SJCRH30 (cell line): ENCODE data around the gene RPAP2. TPM values are rescaled to one million over a fixed set of nuclear protein-coding genes. Genes with fewer than 3 reads are reported as not detected.
A peak's percentile ranks its signal among the peaks of the same experiment; 100 is the strongest.
"Not testable (repeated sequence)": the region's sequence is repeated elsewhere in the genome, so short reads cannot be mapped to it uniquely, and the experiment has no call there.

Source experiments
- DNase-seq, 2 experiments: peaks; one replicate each; pipeline ENCODE4 v3.0.0-alpha.2; 2015 to 2020
- H3K27ac ChIP-seq: fragments of 250-450 bp; sonication (Bioruptor Pico); 2 replicates; pipeline ENCODE4 v1.5.1; 2020; ENCODE audit warnings: mild to moderate bottlenecking, moderate library complexity
- H3K27me3 ChIP-seq: fragments of 250-450 bp; sonication (Bioruptor Pico); 2 replicates; pipeline ENCODE4 v1.5.1; 2020; ENCODE audit warnings: mild to moderate bottlenecking, moderate library complexity
- H3K36me3 ChIP-seq: fragments of 250-450 bp; sonication (Bioruptor Pico); 2 replicates; pipeline ENCODE4 v1.5.1; 2020; ENCODE audit warnings: mild to moderate bottlenecking, moderate library complexity
- H3K4me1 ChIP-seq: fragments of 250-450 bp; sonication (Bioruptor Pico); 2 replicates; pipeline ENCODE4 v1.5.1; 2020; ENCODE audit warnings: mild to moderate bottlenecking, moderate library complexity
- H3K4me3 ChIP-seq: fragments of 250-450 bp; sonication (Bioruptor Pico); 2 replicates; pipeline ENCODE4 v1.5.1; 2020; ENCODE audit warnings: mild to moderate bottlenecking, moderate library complexity
- H3K9me3 ChIP-seq: fragments of 250-450 bp; sonication (Bioruptor Pico); replicated peaks from 2 replicates; pipeline ENCODE4 v1.5.1; 2020; ENCODE audit warnings: mild to moderate bottlenecking, moderate library complexity
- total RNA-seq: library from RNA; depleted of rRNA; stranded (reverse); fragments of >200 nt; shearing (Covaris generic); gene quantifications from 2 replicates; pipeline ENCODE4 v1.2.3, GENCODE V29; 2014

Gene RPAP2
- total RNA-seq, 1 experiment from 2014 or later: 26.4 TPM

GRCh38 chr1:92377991-92378390 lies 79.1 kb downstream of the RPAP2 start:
- DNase-seq, H3K4me1 ChIP-seq, H3K4me3 ChIP-seq, H3K36me3 ChIP-seq, H3K27ac ChIP-seq, H3K9me3 ChIP-seq, H3K27me3 ChIP-seq: not testable (repeated sequence)

DNA sequence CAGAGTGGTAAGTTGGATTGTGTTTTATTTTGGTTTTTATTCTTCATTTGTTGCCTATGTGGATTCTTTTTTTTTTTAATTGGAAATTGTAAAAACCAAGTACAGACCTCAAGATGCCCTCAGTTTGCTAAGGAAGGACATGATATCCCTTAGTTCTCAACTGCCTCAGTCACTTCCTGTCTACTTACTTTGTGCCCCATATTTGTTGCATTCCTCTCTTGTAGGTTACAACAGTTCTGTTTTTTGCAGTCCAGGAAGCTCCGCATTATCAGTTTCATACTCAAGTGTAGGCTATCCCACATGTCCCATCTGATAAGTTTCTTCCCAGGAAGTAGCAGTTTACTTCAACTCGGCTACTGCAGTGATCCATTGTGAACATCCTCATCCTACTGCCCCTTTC lies 82.0 kb downstream of the RPAP2 start:
- H3K4me1 ChIP-seq: no peaks in the 10 kb centered on the region
- H3K9me3 ChIP-seq: no peaks in the 10 kb centered on the region; the same call in 1 of the 2 replicates
- H3K36me3 ChIP-seq: peaks cover 6% of the 10 kb centered on the region; the same call in 1 of the 2 replicates
- no peaks in the 10 kb centered on the region for H3K27me3 ChIP-seq
- H3K4me3 ChIP-seq: no peak overlapping the region
- no peak for DNase-seq
- no peak overlapping the region for H3K27ac ChIP-seq

- H3K4me1 ChIP-seq, H3K36me3 ChIP-seq, H3K27me3 ChIP-seq, DNase-seq, H3K4me3 ChIP-seq, H3K27ac ChIP-seq: not testable (repeated sequence)
- H3K9me3 ChIP-seq: peaks cover 16% of the 10 kb centered on the region
These were observed 95.1 kb downstream of the RPAP2 start for GRCh38 chr1:92393966-92394365.

- no peaks in the 10 kb centered on the region for H3K4me1 ChIP-seq
- no peaks in the 10 kb centered on the region for H3K36me3 ChIP-seq
- no peak overlapping the region for H3K27ac ChIP-seq
- no peaks in the 10 kb centered on the region; the same call in none of the 2 replicates for H3K9me3 ChIP-seq
- DNase-seq: no peak
- no peak overlapping the region for H3K4me3 ChIP-seq
- H3K27me3 ChIP-seq: no peaks in the 10 kb centered on the region
These were observed 99.7 kb downstream of the RPAP2 start for GRCh38 chr1:92398519-92398918.

DNA sequence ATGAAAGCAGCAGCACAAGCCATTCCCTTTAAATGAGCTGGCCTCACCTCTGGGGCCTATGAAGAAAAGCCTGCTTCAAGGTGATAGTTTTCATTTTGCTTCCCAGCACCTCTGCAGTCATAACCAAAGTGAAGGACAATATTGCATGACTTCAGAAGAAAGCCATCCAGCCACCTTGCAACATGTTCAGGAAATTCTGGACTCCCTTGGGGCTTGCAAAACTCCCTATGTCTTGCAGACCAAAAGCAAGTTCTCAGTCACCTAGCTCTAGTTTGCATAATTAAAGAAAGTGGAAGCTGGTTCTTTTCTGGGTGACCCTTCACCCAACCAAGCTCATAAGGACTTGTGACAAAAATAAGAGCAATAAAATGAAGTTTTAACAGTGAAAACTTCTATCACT lies 100.2 kb downstream of the RPAP2 start:
- H3K27me3 ChIP-seq: no peaks in the 10 kb centered on the region
- H3K9me3 ChIP-seq: no peaks in the 10 kb centered on the region; the same call in 1 of the 2 replicates
- H3K4me1 ChIP-seq: no peaks in the 10 kb centered on the region
- no peak overlapping the region for H3K4me3 ChIP-seq
- H3K36me3 ChIP-seq: no peaks in the 10 kb centered on the region
- no peak overlapping the region for H3K27ac ChIP-seq
- DNase-seq: no peak

DNA sequence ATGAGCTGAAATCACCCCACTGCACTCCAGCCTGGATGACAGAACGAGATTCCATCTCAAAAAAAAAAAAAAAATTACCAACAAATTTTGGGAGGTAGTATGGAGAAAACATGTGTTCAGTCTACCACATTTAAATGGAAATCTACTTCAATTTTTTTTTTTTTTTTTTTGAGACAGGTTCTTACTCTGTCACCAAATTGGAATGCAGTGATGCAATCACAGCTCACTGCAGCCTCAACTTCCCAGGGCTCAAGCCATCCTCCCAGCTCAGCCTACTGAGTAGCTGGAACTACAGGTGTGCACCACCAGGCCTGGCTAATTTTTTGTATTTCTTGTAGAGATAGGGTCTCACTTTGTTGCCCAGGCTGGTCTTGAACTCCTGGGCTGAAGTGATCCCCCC lies 105.8 kb downstream of the RPAP2 start:
- no peaks in the 10 kb centered on the region for H3K4me1 ChIP-seq
- DNase-seq: peak in 1 of 2 experiments; percentile 8
- no peak overlapping the region for H3K4me3 ChIP-seq
- H3K9me3 ChIP-seq: no peaks in the 10 kb centered on the region; the same call in 1 of the 2 replicates
- no peak overlapping the region for H3K27ac ChIP-seq
- no peaks in the 10 kb centered on the region for H3K36me3 ChIP-seq
- no peaks in the 10 kb centered on the region for H3K27me3 ChIP-seq

GRCh38 chr1:92408825-92409224 lies 110.0 kb downstream of the RPAP2 start:
- Histone ChIP-seq H3K4me3 (no peak overlapping the region), H3K9me3 (no peaks in the 10 kb centered on the region), H3K36me3 (no peaks in the 10 kb centered on the region), H3K27ac (no peak overlapping the region), H3K4me1 (no peaks in the 10 kb centered on the region), H3K27me3 (no peaks in the 10 kb centered on the region)
- peak in 1 of 2 experiments; percentile 16 for DNase-seq

- no peak for DNase-seq
- Histone ChIP-seq H3K27ac (no peak overlapping the region), H3K4me1 (no peaks in the 10 kb centered on the region), H3K36me3 (no peaks in the 10 kb centered on the region), H3K27me3 (no peaks in the 10 kb centered on the region), H3K9me3 (no peaks in the 10 kb centered on the region; the same call in 1 of the 2 replicates), H3K4me3 (no peak overlapping the region)
These were observed 111.2 kb downstream of the RPAP2 start for GRCh38 chr1:92409946-92410549.

DNA sequence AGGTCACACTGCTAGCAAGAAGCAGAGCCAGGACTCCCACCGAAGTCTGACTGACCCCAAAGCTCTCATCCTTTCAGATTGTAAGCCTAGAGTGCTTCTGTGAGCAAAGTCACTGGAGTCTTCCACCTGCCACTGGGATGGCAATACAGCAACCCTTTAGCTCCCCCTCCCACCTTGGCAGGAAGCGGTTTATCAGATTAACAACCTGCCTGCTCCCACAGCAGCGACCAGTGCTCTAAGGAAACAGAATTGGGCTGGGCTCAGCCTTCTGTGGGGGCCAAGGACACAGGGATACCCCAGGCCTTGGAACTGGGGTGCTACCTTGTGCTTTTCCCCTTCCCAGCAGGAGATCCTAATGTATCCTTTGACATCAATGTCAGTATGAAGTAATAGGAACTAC lies 111.8 kb downstream of the RPAP2 start:
- H3K4me1 ChIP-seq: no peaks in the 10 kb centered on the region
- no peaks in the 10 kb centered on the region for H3K27me3 ChIP-seq
- H3K36me3 ChIP-seq: no peaks in the 10 kb centered on the region
- no peaks in the 10 kb centered on the region; the same call in 1 of the 2 replicates for H3K9me3 ChIP-seq
- no peak overlapping the region for H3K4me3 ChIP-seq
- no peak overlapping the region for H3K27ac ChIP-seq
- no peak for DNase-seq

- Histone ChIP-seq H3K4me3 (no peak overlapping the region), H3K27ac (no peak overlapping the region), H3K4me1 (no peaks in the 10 kb centered on the region), H3K27me3 (no peaks in the 10 kb centered on the region), H3K36me3 (no peaks in the 10 kb centered on the region), H3K9me3 (no peaks in the 10 kb centered on the region; the same call in 1 of the 2 replicates)
- DNase-seq: no peak
These were observed 112.7 kb downstream of the RPAP2 start for GRCh38 chr1:92411511-92411910.

DNA sequence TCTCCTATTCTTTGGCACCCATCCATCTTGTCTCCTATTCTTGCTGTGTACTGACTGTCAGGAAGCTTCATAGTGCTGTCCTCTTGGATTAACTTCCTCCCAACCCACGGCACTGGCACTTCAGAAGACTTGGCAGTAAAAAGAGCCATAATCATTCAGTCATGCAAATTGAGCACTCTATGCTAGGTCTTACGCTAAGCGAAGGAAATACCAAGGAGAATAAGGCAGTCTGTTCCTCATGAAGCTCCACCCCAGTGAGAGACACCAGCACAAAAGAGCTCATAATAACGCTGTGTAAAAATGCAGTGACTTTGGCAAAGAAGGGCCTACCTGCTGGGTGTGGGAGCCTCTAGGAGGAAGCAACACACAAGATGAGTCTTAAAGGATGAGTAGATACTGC lies 120.8 kb downstream of the RPAP2 start:
- H3K4me3 ChIP-seq: no peak overlapping the region
- H3K27ac ChIP-seq: no peak overlapping the region
- H3K27me3 ChIP-seq: no peaks in the 10 kb centered on the region
- no peaks in the 10 kb centered on the region for H3K36me3 ChIP-seq
- peaks cover under 1% of the 10 kb centered on the region; the same call in 1 of the 2 replicates for H3K4me1 ChIP-seq
- H3K9me3 ChIP-seq: no peaks in the 10 kb centered on the region; the same call in 1 of the 2 replicates
- no peak for DNase-seq

GRCh38 chr1:92424381-92424780 lies 125.5 kb downstream of the RPAP2 start:
- Histone ChIP-seq H3K36me3 (no peaks in the 10 kb centered on the region), H3K4me3 (no peak overlapping the region), H3K27ac (no peak overlapping the region), H3K9me3 (no peaks in the 10 kb centered on the region), H3K4me1 (peaks cover 16% of the 10 kb centered on the region), H3K27me3 (no peaks in the 10 kb centered on the region)
- no peak for DNase-seq

DNA sequence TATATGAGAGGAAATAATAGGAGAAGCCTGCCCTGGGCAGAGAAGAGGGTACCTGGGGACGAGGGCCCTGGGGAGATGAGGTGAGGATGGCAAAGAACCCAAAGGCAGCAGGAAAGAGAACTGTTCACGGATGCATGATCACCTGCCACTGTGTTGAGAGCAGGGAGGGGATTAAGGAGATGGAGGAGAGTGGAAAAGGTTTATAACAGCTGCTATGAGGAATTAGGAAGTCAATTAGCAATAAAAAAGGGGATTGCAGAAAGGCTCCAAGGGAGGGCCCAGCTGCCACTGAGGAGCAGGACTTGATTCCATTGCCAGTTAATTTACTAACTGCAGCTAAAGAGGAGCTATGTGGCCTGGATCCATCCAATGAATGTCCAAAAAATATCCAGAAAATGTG lies 126.8 kb downstream of the RPAP2 start:
- H3K27ac ChIP-seq: no peak overlapping the region
- no peak overlapping the region for H3K4me3 ChIP-seq
- no peaks in the 10 kb centered on the region for H3K9me3 ChIP-seq
- peaks cover 16% of the 10 kb centered on the region for H3K4me1 ChIP-seq
- H3K27me3 ChIP-seq: no peaks in the 10 kb centered on the region
- no peaks in the 10 kb centered on the region for H3K36me3 ChIP-seq
- DNase-seq: peak; percentile 27 to 67

DNA sequence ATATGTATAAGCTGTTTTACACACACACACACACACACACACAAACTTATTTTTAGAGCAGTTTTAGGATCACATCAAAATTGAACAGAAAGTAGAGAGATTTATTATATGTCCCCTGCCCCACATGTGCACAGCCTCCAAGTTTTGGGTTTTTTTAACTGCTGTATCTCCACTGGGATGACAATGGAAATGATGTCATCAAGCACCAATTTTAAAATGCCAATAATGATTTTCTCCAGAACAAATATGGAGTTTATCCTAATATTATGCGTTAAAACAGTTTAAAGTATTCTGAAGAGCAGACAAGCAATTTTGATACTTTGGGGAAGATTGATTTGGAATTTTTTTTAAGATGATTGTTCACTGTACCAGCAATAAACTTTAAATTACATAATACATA lies 131.2 kb downstream of the RPAP2 start:
- peaks cover 12% of the 10 kb centered on the region for H3K4me1 ChIP-seq
- H3K4me3 ChIP-seq: no peak overlapping the region
- peaks cover 12% of the 10 kb centered on the region for H3K9me3 ChIP-seq
- H3K36me3 ChIP-seq: no peaks in the 10 kb centered on the region
- no peaks in the 10 kb centered on the region for H3K27me3 ChIP-seq
- no peak overlapping the region for H3K27ac ChIP-seq
- no peak for DNase-seq

GRCh38 chr1:92434572-92434971 lies 135.7 kb downstream of the RPAP2 start:
- H3K27ac ChIP-seq, H3K27me3 ChIP-seq: not testable (repeated sequence)

DNA sequence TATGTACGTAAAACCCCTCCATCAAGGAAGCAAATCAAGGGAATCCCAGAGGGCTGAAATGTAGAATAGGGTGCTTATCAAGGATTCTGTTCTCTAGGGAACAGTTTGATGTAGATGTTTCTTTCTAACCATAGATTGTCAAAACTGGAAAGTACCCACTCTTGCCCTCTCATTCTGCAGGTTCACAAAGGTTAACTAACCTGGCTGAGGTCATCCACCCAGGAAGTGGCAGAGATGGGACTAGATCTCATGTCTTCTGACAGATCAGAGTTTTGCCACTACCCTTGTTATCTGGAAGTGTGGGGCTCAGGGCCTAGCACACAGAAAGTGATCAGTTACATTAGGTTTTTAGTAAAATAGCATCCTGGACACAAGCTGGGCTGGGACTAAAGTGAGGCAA lies 140.4 kb downstream of the RPAP2 start:
- Histone ChIP-seq H3K27me3 (no peaks in the 10 kb centered on the region), H3K9me3 (peaks cover 5% of the 10 kb centered on the region), H3K4me1 (peaks cover 12% of the 10 kb centered on the region), H3K4me3 (no peak overlapping the region), H3K36me3 (no peaks in the 10 kb centered on the region), H3K27ac (no peak overlapping the region)
- no peak for DNase-seq

More at GRCh38 chr1:92434572-92434971, 135.7 kb downstream of the RPAP2 start:
- not testable (repeated sequence) for DNase-seq, H3K36me3 ChIP-seq, H3K4me3 ChIP-seq, H3K4me1 ChIP-seq
- peaks cover 15% of the 10 kb centered on the region for H3K9me3 ChIP-seq
